ENCODE data around the gene SECISBP2L. TPM values are rescaled to one million over a fixed set of nuclear protein-coding genes. Genes with fewer than 3 reads are reported as not detected.

SECISBP2L gene
- polyA plus RNA-seq, 1 donor (not counting 4 experiments of a cell fraction or from before 2014, with no cell fraction given): 15.4 TPM

- Histone ChIP-seq H3K27ac (ENCODE audit: control insufficient read depth, insufficient read depth, low read length) (no peak overlapping the region), H3K36me3 (ENCODE audit: control insufficient read depth in 2 of 2, extremely low read depth in 1 of 2, insufficient read depth in 2 of 2, low read length in 2 of 2) (no peaks in the 10 kb centered on the region), H3K79me2 (ENCODE audit: control insufficient read depth, insufficient read depth, low read length) (no peaks in the 10 kb centered on the region), H3K4me2 (ENCODE audit: control insufficient read depth, extremely low read depth, insufficient read depth, low read depth, low read length) (no peak overlapping the region), H3K27me3 (ENCODE audit: control insufficient read depth, extremely low read depth, insufficient read depth, low read length) (no peaks in the 10 kb centered on the region), H2AFZ (ENCODE audit: control insufficient read depth, low read length) (no peak overlapping the region), H3K9me3 (ENCODE audit: control insufficient read depth, low read depth, low read length) (no peaks in the 10 kb centered on the region), H3K4me3 (ENCODE audit: control insufficient read depth in 2 of 3, extremely low read depth in 1 of 3, insufficient read depth in 2 of 3, low read depth in 1 of 3, low read length in 3 of 3) (no peak overlapping the region), H3K4me1 (ENCODE audit: control insufficient read depth, extremely low read depth, insufficient read depth, low read length) (no peaks in the 10 kb centered on the region), H3K9me1 (ENCODE audit: control insufficient read depth, extremely low read depth, insufficient read depth, low read length) (no peaks in the 10 kb centered on the region), H3K9ac (ENCODE audit: control insufficient read depth, extremely low read depth, insufficient read depth, low read length) (no peak overlapping the region), H4K20me1 (ENCODE audit: control insufficient read depth, extremely low read depth, insufficient read depth, low read length) (no peaks in the 10 kb centered on the region)
- DNase-seq (ENCODE audit: low read depth, low spot score): no peak
- TF ChIP-seq CTCF (optimal IDR thresholded peaks at IDR 0.05 in 1 of 3, IDR thresholded peaks at IDR 0.05 in 1 of 3, conservative IDR thresholded peaks at IDR 0.05 in 1 of 3; ENCODE audit: extremely low read depth in 1 of 3, insufficient read depth in 2 of 3, low read length in 3 of 3): no peak
- no peak for TF ChIP-seq EZH2 (IDR thresholded peaks at IDR 0.05; ENCODE audit: low read length)
- dilution Hi-C loops (cut with MboI; ENCODE audit: extremely low pct_ligation_motif_present, low sequenced_read_pairs): no loop called here
- no peak for FAIRE-seq
These were observed 36.7 kb upstream of the SECISBP2L start for GRCh38 chr15:49082960-49083359.

GRCh38 chr15:49079340-49080039 is 33.2 kb upstream of the SECISBP2L start:
- Histone ChIP-seq H3K27ac (ENCODE audit: control insufficient read depth, insufficient read depth, low read length) (no peak overlapping the region), H3K4me3 (ENCODE audit: control insufficient read depth in 2 of 3, extremely low read depth in 1 of 3, insufficient read depth in 2 of 3, low read depth in 1 of 3, low read length in 3 of 3) (no peak overlapping the region), H3K9me3 (ENCODE audit: control insufficient read depth, low read depth, low read length) (no peaks in the 10 kb centered on the region), H3K4me2 (ENCODE audit: control insufficient read depth, extremely low read depth, insufficient read depth, low read depth, low read length) (no peak overlapping the region), H3K27me3 (ENCODE audit: control insufficient read depth, extremely low read depth, insufficient read depth, low read length) (no peaks in the 10 kb centered on the region), H3K79me2 (ENCODE audit: control insufficient read depth, insufficient read depth, low read length) (no peaks in the 10 kb centered on the region), H3K36me3 (ENCODE audit: control insufficient read depth in 2 of 2, extremely low read depth in 1 of 2, insufficient read depth in 2 of 2, low read length in 2 of 2) (no peaks in the 10 kb centered on the region), H2AFZ (ENCODE audit: control insufficient read depth, low read length) (no peak overlapping the region), H3K9ac (ENCODE audit: control insufficient read depth, extremely low read depth, insufficient read depth, low read length) (no peak overlapping the region), H3K4me1 (ENCODE audit: control insufficient read depth, extremely low read depth, insufficient read depth, low read length) (no peaks in the 10 kb centered on the region), H4K20me1 (ENCODE audit: control insufficient read depth, extremely low read depth, insufficient read depth, low read length) (no peaks in the 10 kb centered on the region), H3K9me1 (ENCODE audit: control insufficient read depth, extremely low read depth, insufficient read depth, low read length) (no peaks in the 10 kb centered on the region)
- FAIRE-seq (no peak), DNase-seq (ENCODE audit: low read depth, low spot score) (no peak)
- TF ChIP-seq EZH2 (IDR thresholded peaks at IDR 0.05; ENCODE audit: low read length) (no peak), CTCF (optimal IDR thresholded peaks at IDR 0.05 in 1 of 3, IDR thresholded peaks at IDR 0.05 in 1 of 3, conservative IDR thresholded peaks at IDR 0.05 in 1 of 3; ENCODE audit: extremely low read depth in 1 of 3, insufficient read depth in 2 of 3, low read length in 3 of 3) (no peak)
- dilution Hi-C loops (cut with MboI; ENCODE audit: extremely low pct_ligation_motif_present, low sequenced_read_pairs): no loop called here

Data from keratinocyte (primary cell).